GM19023 (cell line): ENCODE data around the gene PRMT1.

Experiments used
- ATAC-seq: cut with Tn5 transposase; IDR thresholded peaks from one replicate; pipeline ENCODE4 v1.9.1; 2021; ENCODE audit warnings: mild to moderate bottlenecking, moderate library complexity; ENCODE audit not compliant: unreplicated experiment

PRMT1 gene

GRCh38 chr19:49651029-49651819, 25.8 kb upstream of the PRMT1 start:
- ATAC-seq = no peak

GRCh38 chr19:49651820-49652550, 25.1 kb upstream of the PRMT1 start:
- ATAC-seq = no peak

- ATAC-seq = no peak
Measured at GRCh38 chr19:49652551-49653465, 24.3 kb upstream of the PRMT1 start.

GRCh38 chr19:49653466-49653806, 23.6 kb upstream of the PRMT1 start:
- ATAC-seq = no peak

- no peak for ATAC-seq
Measured at GRCh38 chr19:49654581-49654980, 22.5 kb upstream of the PRMT1 start.

- ATAC-seq = no peak
Measured at GRCh38 chr19:49655570-49656455, 21.3 kb upstream of the PRMT1 start.

- no peak for ATAC-seq
Measured at GRCh38 chr19:49656456-49657109, 20.5 kb upstream of the PRMT1 start.

GRCh38 chr19:49657493-49658138, 19.5 kb upstream of the PRMT1 start:
- no peak for ATAC-seq

GRCh38 chr19:49658139-49658517, 18.9 kb upstream of the PRMT1 start:
- ATAC-seq = no peak

- ATAC-seq = no peak
Measured at GRCh38 chr19:49658566-49659442, 18.3 kb upstream of the PRMT1 start.

GRCh38 chr19:49660338-49660961, 16.6 kb upstream of the PRMT1 start:
- ATAC-seq = no peak

- no peak for ATAC-seq
Measured at GRCh38 chr19:49662011-49662410, 15.1 kb upstream of the PRMT1 start.

GRCh38 chr19:49663224-49663623, 13.8 kb upstream of the PRMT1 start:
- no peak for ATAC-seq

GRCh38 chr19:49664171-49665035, 12.7 kb upstream of the PRMT1 start:
- no peak for ATAC-seq

GRCh38 chr19:49665036-49665350, 12.1 kb upstream of the PRMT1 start:
- ATAC-seq = no peak

- peak; percentile 82 for ATAC-seq
Measured at GRCh38 chr19:49665351-49666119, 11.5 kb upstream of the PRMT1 start, which contains the start of the genes BCL2L12 and IRF3. BCL2L12 (plus strand) TSS chr19:49665933; CDS start chr19:49666693, 760 bp downstream. IRF3 (minus strand) TSS chr19:49665857; CDS start chr19:49664838, 1,019 bp downstream.
